Gastrocnemius medialis (tissue), 4 donors: Measurements from ENCODE around the gene ZNRF1.

Experiments
- POLR2A ChIP-seq, 2 donors: fragments of 450-650 bp; IDR thresholded peaks; one replicate each; pipeline ENCODE4 v1.6.1; 2017; ENCODE audit warnings: antibody characterized with exemption in 2 of 2, mild to moderate bottlenecking in 2 of 2, moderate library complexity in 2 of 2
- TF ChIP-seq, protein P1 (sequence below), 5 experiments: fragments of 450-650 bp in 3 of 5; fragments of 200-600 bp in 2 of 5; sonication (generic) in 2 of 5; IDR thresholded peaks in 4 of 5; conservative IDR thresholded peaks in 1 of 5; 1 replicate in 4 of 5; 2 replicates in 1 of 5; pipeline ENCODE4 v1.5.1; 2016 to 2019; ENCODE audit warnings: antibody characterized with exemption in 5 of 5, mild to moderate bottlenecking in 3 of 5, moderate library complexity in 3 of 5

DNA sequence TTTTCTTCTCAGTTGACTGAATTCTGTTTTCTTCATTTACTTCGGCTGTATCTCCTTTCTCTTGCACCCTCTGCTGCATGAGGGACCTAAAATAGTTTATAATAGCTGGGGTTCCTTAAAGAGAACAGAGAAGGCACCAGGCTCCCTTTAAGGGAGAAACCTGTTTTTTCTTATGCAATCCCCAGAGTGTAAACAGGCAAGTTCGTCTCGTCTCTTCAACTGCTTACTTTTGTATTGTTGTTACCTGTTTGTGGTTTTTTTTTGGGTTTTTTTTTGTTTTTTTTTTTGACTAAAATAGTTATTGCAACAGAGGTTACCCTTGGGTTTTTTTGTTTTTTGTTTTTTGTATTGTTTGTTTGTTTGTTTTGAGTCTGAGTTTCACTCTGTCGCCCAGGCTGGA, 121.4 kb downstream of the ZNRF1 start:
- TF ChIP-seq, protein P1, sequence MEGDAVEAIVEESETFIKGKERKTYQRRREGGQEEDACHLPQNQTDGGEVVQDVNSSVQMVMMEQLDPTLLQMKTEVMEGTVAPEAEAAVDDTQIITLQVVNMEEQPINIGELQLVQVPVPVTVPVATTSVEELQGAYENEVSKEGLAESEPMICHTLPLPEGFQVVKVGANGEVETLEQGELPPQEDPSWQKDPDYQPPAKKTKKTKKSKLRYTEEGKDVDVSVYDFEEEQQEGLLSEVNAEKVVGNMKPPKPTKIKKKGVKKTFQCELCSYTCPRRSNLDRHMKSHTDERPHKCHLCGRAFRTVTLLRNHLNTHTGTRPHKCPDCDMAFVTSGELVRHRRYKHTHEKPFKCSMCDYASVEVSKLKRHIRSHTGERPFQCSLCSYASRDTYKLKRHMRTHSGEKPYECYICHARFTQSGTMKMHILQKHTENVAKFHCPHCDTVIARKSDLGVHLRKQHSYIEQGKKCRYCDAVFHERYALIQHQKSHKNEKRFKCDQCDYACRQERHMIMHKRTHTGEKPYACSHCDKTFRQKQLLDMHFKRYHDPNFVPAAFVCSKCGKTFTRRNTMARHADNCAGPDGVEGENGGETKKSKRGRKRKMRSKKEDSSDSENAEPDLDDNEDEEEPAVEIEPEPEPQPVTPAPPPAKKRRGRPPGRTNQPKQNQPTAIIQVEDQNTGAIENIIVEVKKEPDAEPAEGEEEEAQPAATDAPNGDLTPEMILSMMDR (IDR thresholded peaks at IDR 0.05 in 4 of 5, conservative IDR thresholded peaks at IDR 0.05 in 1 of 5), result no peak
- TF ChIP-seq POLR2A (IDR thresholded peaks at IDR 0.05), result no peak
